Right ventricle myocardium superior (tissue), 1 donor: Measurements from ENCODE around the gene PRKCZ. TPM values are rescaled to one million over a fixed set of nuclear protein-coding genes. Genes with fewer than 3 reads are reported as not detected.
A peak's percentile ranks its signal among the peaks of the same experiment; 100 is the strongest.

Experiments
- ATAC-seq: fragments of 200-7000 bp; cut with Tn5 transposase; one replicate; pipeline ENCODE4 v1.9.1; 2020; ENCODE audit warnings: mild to moderate bottlenecking; ENCODE audit not compliant: poor library complexity
- DNase-seq: peaks from one replicate; pipeline ENCODE4 v3.0.0-alpha.2; 2020
- intact Hi-C: fragments of 100-400 bp; cut with DNase I; formaldehyde crosslinking; loops from one replicate; pipeline ENCODE4 v1.11.2; 2022
- total RNA-seq: library from RNA; stranded (reverse); fragmentation: NEBNext Ultra II Directional; extraction: Animal tissue kit (Norgen Biotek cat#: 25700); gene quantifications from one replicate; pipeline ENCODE4 v1.2.1, GENCODE V29; 2021
- donor health status: DM: no; HTN: yes; CAD: no; lungs with severe emphysema.

PRKCZ gene
- total RNA-seq, 1 donor from 2014 or later = 13.5 TPM

DNA sequence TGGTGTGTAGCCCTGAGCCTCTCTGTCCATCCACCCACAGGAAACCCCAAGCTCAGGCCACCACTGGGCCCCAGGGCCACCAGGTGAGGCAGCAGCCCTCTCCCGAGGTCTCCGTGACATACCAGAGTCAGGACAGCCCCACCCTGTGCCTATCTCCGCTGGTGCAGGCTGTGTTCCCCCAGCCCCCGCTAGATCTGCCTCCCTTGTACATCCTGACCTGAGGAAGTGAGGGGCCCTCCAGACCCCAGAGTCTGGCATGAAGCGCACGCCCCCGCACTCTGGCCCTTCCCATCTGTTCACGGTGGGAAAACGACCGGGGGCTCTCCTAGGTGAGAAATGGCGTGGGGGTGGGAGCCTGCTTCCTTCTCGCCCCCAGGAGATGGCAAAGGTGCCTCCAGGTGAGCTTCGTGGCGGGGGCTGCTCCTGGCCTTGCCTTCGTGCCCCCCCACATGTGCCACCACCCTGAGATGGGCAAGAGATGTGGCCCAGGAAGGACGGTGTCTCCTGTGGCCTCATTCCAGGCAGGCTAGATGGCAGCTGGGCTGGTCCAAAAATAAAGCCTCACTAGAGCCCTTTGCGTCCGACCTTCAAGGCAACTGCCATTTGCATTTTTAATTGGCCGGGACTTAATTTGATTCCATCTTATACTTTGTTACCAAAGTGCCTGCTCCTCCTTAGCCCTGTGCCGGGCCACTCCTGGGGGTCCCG is 28.0 kb upstream of the PRKCZ start:
- ATAC-seq (no peak), DNase-seq (no peak)
- intact Hi-C loops = no loop called here

DNA sequence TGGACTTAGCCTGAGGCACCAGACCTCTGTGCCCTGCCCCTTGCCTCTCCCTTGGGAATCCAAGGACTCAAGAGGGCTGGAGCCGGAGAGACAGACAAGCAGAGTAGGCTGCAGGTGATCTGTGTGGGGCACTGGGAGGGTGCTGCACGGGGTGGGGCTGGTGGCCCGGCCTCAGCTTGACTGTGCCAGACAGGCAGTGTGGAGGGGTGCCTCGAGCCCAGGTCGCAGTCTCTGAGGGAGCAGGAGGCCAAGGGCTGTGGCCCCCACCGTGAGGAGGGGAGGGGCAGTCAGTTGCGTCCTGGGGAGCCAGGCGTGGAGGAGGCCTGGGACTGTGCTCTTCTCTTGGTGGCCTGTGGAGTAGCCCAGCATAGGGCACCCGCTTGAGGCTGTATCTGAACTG is 27.0 kb upstream of the PRKCZ start:
- DNase-seq (no peak), ATAC-seq (no peak)
- intact Hi-C loops = no loop called here

DNA sequence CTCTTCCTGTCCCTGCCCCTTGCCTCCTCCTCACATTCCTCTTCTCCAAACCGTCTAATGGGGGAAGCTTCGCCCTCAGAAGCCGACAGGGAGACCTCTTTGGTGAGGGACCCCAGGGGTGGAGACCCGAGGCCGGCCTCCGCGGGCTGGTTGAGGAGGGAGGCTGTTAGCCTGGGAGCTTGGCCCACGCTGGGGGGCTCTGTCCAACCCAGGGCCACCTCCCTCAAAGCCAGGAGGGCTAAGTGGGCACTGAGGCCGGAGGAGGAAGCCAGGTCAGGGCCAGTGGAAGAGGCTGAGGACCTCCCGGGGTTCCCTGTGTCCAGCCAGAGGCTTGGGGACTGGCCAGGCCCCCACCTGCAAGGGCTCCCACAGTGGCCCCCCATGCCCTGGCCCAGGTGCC is 25.8 kb upstream of the PRKCZ start:
- no peak for ATAC-seq
- DNase-seq = no peak
- intact Hi-C loops = no loop called here

GRCh38 chr1:2024887-2025286 is 25.3 kb upstream of the PRKCZ start:
- DNase-seq (no peak), ATAC-seq (no peak)
- intact Hi-C loops = no loop called here

- ATAC-seq (peak; percentile 46), DNase-seq (peak; percentile 59)
- intact Hi-C loops = no loop called here
Measured at GRCh38 chr1:2025491-2025981, 24.7 kb upstream of the PRKCZ start.

GRCh38 chr1:2027961-2028583 is 22.1 kb upstream of the PRKCZ start:
- intact Hi-C loops = no loop called here
- no peak for ATAC-seq
- no peak for DNase-seq

- ATAC-seq (no peak), DNase-seq (no peak)
- intact Hi-C loops = no loop called here
Measured at GRCh38 chr1:2028870-2029560, 21.2 kb upstream of the PRKCZ start.

DNA sequence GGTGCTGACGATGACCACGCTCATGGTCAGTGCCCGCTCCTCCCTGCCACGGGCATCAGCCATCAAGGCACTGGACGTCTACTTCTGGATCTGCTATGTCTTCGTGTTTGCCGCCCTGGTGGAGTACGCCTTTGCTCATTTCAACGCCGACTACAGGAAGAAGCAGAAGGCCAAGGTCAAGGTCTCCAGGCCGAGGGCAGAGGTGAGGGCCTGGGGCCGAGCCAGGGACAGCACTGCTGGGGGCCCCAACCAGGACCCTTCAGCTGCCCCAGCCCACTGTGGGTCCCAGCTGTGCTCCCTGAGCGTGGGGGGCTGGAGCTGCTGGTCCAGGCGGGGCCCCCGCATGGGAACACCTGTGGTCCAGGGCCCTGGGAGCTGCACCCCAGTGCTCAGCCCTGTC is 20.6 kb upstream of the PRKCZ start:
- ATAC-seq (no peak), DNase-seq (no peak)
- intact Hi-C loops = no loop called here

DNA sequence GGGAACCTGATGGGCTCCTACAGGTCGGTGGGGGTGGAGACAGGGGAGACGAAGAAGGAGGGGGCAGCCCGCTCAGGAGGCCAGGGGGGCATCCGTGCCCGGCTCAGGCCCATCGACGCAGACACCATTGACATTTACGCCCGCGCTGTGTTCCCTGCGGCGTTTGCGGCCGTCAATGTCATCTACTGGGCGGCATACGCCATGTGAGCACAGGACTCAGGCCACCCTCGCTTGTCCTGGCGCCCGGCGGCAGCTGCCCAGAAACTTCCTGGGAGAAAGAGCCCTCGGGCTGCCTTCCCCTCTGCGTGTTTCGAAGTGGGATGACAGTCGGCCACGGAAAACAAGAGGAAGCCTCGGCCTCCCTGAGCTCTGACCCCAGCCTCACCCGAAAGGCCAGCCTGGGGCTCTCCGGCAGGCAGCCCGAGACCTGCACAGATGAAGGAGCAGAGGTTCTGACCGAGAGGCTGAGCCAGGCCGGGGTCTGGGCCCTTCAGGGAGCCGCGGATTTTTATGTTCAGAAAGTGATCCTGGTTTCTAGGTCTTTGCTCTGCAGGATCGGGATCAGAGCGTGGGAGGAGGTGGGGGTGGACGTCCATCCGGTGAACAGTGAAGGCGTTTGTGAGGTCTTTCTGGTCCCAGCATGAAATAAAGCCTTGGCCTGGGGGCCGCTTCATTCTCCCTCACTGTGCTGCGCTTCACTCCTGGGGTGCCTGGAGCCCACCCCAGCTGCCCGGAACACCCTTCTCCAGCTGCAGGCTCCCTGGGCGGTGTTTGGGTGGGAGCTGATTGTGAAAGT is 19.9 kb upstream of the PRKCZ start:
- no peak for ATAC-seq
- no peak for DNase-seq
- intact Hi-C loops = no loop called here

GRCh38 chr1:2031546-2032540 is 18.4 kb upstream of the PRKCZ start:
- intact Hi-C loops = no loop called here
- ATAC-seq (peak; percentile 61), DNase-seq (no peak)

DNA sequence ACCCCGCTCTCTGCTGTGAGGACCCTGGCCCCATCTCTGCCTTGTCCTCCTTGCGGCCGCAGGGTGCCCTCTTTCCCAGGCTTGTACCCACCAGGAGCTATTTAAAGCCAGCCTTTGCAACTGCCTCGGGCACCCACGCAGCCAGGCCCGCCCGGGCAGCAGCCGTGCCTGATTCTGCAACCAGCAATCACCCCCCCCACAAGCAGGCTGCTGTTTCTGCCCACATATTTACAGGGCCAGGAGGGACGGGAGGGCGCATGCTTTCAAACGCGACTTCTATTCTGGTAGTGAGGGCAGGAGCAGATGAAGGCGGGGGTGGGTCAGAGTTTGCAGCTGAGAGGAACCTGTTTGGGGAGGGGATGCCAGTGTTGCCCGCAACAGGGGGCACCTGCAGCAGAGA is 17.5 kb upstream of the PRKCZ start:
- intact Hi-C loops = no loop called here
- DNase-seq = no peak
- peak; percentile 38 for ATAC-seq

DNA sequence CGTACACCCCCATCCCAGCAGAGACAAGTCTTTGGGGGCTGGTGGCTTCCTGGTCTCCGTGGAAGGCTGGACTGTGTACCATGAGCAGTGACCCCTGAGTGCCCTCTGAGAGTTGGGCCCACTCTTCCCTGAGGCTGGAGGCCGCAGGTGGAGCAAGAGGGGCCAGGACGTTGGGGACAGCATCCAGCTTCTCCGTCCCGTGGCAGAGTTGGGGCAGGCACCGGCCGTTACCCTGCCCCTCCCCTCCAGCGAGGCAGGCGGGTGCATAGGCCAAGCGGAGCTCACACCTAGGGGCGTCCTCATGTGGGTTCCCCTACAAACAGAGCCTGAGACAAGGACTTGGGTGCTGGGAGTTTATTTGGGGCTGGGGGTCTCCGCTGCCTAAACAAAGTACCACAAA is 17.0 kb upstream of the PRKCZ start:
- intact Hi-C loops = no loop called here
- no peak for ATAC-seq
- DNase-seq = no peak

GRCh38 chr1:2036287-2036686 is 13.9 kb upstream of the PRKCZ start:
- no peak for ATAC-seq
- DNase-seq = no peak
- intact Hi-C loops = no loop called here

GRCh38 chr1:2037314-2037979 is 12.8 kb upstream of the PRKCZ start:
- ATAC-seq (no peak), DNase-seq (no peak)
- intact Hi-C loops = no loop called here

DNA sequence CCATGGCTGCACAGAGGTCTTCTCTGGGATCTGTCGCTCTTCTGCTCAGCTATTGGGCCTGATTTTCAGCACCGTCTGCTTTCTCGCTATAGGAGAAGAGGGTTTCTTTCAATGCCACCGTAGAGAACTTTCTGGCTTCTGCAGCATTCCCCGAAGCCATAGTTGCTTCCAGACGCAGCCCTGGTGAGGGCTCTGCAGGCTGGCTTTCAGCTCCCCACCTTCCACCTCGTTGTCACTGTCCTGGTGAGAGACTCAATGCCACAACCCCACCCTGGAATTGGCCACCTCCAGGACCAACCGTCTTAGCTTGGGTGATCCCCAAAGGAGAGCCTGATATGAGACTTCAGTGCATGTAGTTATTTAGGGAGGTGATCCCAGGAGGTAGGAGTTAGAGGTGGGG is 12.0 kb upstream of the PRKCZ start:
- DNase-seq (no peak), ATAC-seq (no peak)
- intact Hi-C loops = no loop called here

GRCh38 chr1:2039251-2039650 is 11.0 kb upstream of the PRKCZ start:
- ATAC-seq (no peak), DNase-seq (no peak)
- intact Hi-C loops = no loop called here

DNA sequence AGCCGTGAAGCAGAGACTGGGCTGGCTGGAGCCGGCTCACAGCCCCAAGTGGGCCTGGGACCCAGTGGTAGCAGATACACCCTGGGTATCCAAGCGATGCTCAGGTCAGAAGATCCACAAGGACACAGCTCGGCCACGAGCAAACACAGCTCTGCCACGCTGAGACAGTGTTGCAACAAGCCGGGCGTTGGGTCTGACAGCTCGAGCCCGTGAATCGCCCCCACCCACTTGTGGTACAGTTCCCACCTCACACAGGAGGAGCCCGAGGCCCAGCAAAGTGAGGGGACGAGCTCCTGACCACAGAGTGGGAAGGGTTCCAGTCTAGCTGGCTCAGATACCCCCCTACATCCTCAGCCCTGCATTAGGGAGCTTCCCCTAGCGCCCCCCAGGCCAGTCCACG is 8.9 kb upstream of the PRKCZ start:
- no peak for ATAC-seq
- no peak for DNase-seq
- intact Hi-C loops = loop anchor here (5.0 kb wide), 2 partner anchors 79 to 99 kb away; no protein-coding TSS in a partner anchor
